ENCODE measurements around the gene ME1. TPM values are rescaled to one million over a fixed set of nuclear protein-coding genes. Genes with fewer than 3 reads are reported as not detected.
A peak's percentile ranks its signal among the peaks of the same experiment; 100 is the strongest.

Gene ME1
- total RNA-seq, 5 donors from 2014 or later (not counting 1 experiment from before 2014, with no cell fraction given), result 0.10 to 1.0 (median 0.88) TPM

- H3K4me1 Mint-ChIP-seq, result peaks cover 0 to 2% (median 0%) of the 10 kb centered on the region in 3 donors
- no peak overlapping the region for H3K27ac Mint-ChIP-seq
- DNase-seq (no peak), ATAC-seq (replicated peaks in 1 of 4) (no peak)
- H3K9me3 Mint-ChIP-seq, result no peaks in the 10 kb centered on the region
- no peak overlapping the region for H3K4me3 Mint-ChIP-seq
- H3K4me3 ChIP-seq (ENCODE audit: control insufficient read depth in 1 of 2, extremely low read depth in 1 of 2, low read length in 1 of 2), result no peak overlapping the region
- no peaks in the 10 kb centered on the region for H3K27me3 ChIP-seq (replicated peaks in 1 of 2; ENCODE audit: control insufficient read depth in 2 of 2, extremely low read depth in 1 of 2, insufficient read depth in 2 of 2, low read length in 1 of 2)
- 60% methylated on average over 4 of the region's 4 CpGs for WGBS (ENCODE audit: insufficient coverage)
- CTCF ChIA-PET, result no interaction called here
- POLR2A ChIA-PET, result no interaction called here
- H3K27me3 Mint-ChIP-seq, result peaks cover 7 to 10% of the 10 kb centered on the region in 2 donors
- no peaks in the 10 kb centered on the region for H3K36me3 ChIP-seq (ENCODE audit: control insufficient read depth in 2 of 2, extremely low read depth in 1 of 2, insufficient read depth in 1 of 2, low read length in 1 of 2)
- H3K4me1 ChIP-seq (ENCODE audit: control insufficient read depth in 1 of 2, extremely low read depth in 1 of 2, insufficient read depth in 2 of 2, low read length in 2 of 2), result no peaks in the 10 kb centered on the region
- H3K27ac ChIP-seq (ENCODE audit: low read length), result peak overlapping the region; percentile 14
- no peaks in the 10 kb centered on the region for H3K36me3 Mint-ChIP-seq
- H3K9me3 ChIP-seq, result no peaks in the 10 kb centered on the region
Observed at GRCh38 chr6:83310046-83310445, 120.8 kb downstream of the ME1 start.

GRCh38 chr6:83309344-83309743, 121.5 kb downstream of the ME1 start:
- Mint-ChIP-seq H3K4me1 (peaks cover 0 to 2% (median 0%) of the 10 kb centered on the region in 3 donors), H3K36me3 (no peaks in the 10 kb centered on the region), H3K9me3 (no peaks in the 10 kb centered on the region), H3K27me3 (peaks cover 5 to 10% of the 10 kb centered on the region in 2 donors), H3K27ac (peak overlapping the region in 1 of 2 donors; percentile 56), H3K4me3 (no peak overlapping the region)
- ChIA-PET POLR2A (no interaction called here), CTCF (no interaction called here)
- Histone ChIP-seq H3K27ac (ENCODE audit: low read length) (peak overlapping the region; percentile 20), H3K4me1 (ENCODE audit: control insufficient read depth in 1 of 2, extremely low read depth in 1 of 2, insufficient read depth in 2 of 2, low read length in 2 of 2) (no peaks in the 10 kb centered on the region), H3K9me3 (no peaks in the 10 kb centered on the region), H3K36me3 (ENCODE audit: control insufficient read depth in 2 of 2, extremely low read depth in 1 of 2, insufficient read depth in 1 of 2, low read length in 1 of 2) (no peaks in the 10 kb centered on the region), H3K27me3 (replicated peaks in 1 of 2; ENCODE audit: control insufficient read depth in 2 of 2, extremely low read depth in 1 of 2, insufficient read depth in 2 of 2, low read length in 1 of 2) (no peaks in the 10 kb centered on the region), H3K4me3 (ENCODE audit: control insufficient read depth in 1 of 2, extremely low read depth in 1 of 2, low read length in 1 of 2) (no peak overlapping the region)
- DNase-seq, result no peak
- 43% methylated on average over 1 of the region's 1 CpG for WGBS (ENCODE audit: insufficient coverage)
- ATAC-seq (replicated peaks in 1 of 4), result no peak

GRCh38 chr6:83308833-83309232, 122.0 kb downstream of the ME1 start:
- Histone ChIP-seq H3K27me3 (replicated peaks in 1 of 2; ENCODE audit: control insufficient read depth in 2 of 2, extremely low read depth in 1 of 2, insufficient read depth in 2 of 2, low read length in 1 of 2) (no peaks in the 10 kb centered on the region), H3K27ac (ENCODE audit: low read length) (peak overlapping the region; percentile 20), H3K4me3 (ENCODE audit: control insufficient read depth in 1 of 2, extremely low read depth in 1 of 2, low read length in 1 of 2) (no peak overlapping the region), H3K4me1 (ENCODE audit: control insufficient read depth in 1 of 2, extremely low read depth in 1 of 2, insufficient read depth in 2 of 2, low read length in 2 of 2) (no peaks in the 10 kb centered on the region), H3K36me3 (ENCODE audit: control insufficient read depth in 2 of 2, extremely low read depth in 1 of 2, insufficient read depth in 1 of 2, low read length in 1 of 2) (no peaks in the 10 kb centered on the region), H3K9me3 (no peaks in the 10 kb centered on the region)
- ChIA-PET CTCF (no interaction called here), POLR2A (interaction anchor here in 1 of 2 donors (1.3 kb wide), 1 partner anchor 40 kb away, joined by 6 read pairs; no protein-coding TSS in a partner anchor)
- peak overlapping the region in 1 of 2 donors; percentile 56 for H3K27ac Mint-ChIP-seq
- H3K36me3 Mint-ChIP-seq, result no peaks in the 10 kb centered on the region
- no peak overlapping the region for H3K4me3 Mint-ChIP-seq
- DNase-seq (peak in 4 of 35 experiments; percentile 0 to 13 (median 4)), ATAC-seq (replicated peaks in 1 of 4) (peak in 1 of 4 experiments; percentile 23)
- H3K9me3 Mint-ChIP-seq, result no peaks in the 10 kb centered on the region
- peaks cover 0 to 2% (median 0%) of the 10 kb centered on the region in 3 donors for H3K4me1 Mint-ChIP-seq
- peaks cover 5 to 10% of the 10 kb centered on the region in 2 donors for H3K27me3 Mint-ChIP-seq

DNA sequence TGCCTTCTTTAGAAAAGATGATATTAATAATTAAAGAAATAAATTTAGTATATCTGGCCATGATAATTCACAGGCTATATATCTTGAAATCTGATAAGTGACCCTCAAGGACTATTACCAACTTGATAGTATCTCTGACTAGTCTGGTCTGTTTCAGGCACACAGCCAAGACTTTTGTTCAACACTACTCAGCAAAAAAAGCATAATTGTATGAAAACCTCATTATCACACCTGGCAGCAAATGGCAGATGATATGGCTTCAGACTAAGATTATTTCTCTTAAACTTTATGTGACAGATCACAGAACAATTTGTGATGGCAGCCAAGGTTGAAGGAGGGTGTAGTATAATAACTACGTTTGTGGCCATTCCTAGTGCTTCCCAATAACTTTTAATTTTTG, 123.0 kb downstream of the ME1 start:
- H3K4me3 ChIP-seq (ENCODE audit: control insufficient read depth in 1 of 2, extremely low read depth in 1 of 2, low read length in 1 of 2), result no peak overlapping the region
- H3K4me1 ChIP-seq (ENCODE audit: control insufficient read depth in 1 of 2, extremely low read depth in 1 of 2, insufficient read depth in 2 of 2, low read length in 2 of 2), result no peaks in the 10 kb centered on the region
- CTCF ChIA-PET, result interaction anchor here in 1 of 2 donors (0.7 kb wide), 1 partner anchor 14 kb away, joined by 3 read pairs; no protein-coding TSS in a partner anchor
- H3K27me3 ChIP-seq (replicated peaks in 1 of 2; ENCODE audit: control insufficient read depth in 2 of 2, extremely low read depth in 1 of 2, insufficient read depth in 2 of 2, low read length in 1 of 2), result no peaks in the 10 kb centered on the region
- POLR2A ChIA-PET, result interaction anchor here in 1 of 2 donors (0.7 to 1.3 kb wide), 2 partner anchors 41 to 122 kb away, joined by 5 to 6 read pairs; no protein-coding TSS in a partner anchor
- H3K27ac ChIP-seq (ENCODE audit: low read length), result no peak overlapping the region
- no peak overlapping the region for H3K4me3 Mint-ChIP-seq
- DNase-seq (no peak), ATAC-seq (replicated peaks in 1 of 4) (no peak)
- WGBS (ENCODE audit: insufficient coverage), result no CpG with 5 or more reads among the region's 1 CpG
- no peaks in the 10 kb centered on the region for H3K36me3 ChIP-seq (ENCODE audit: control insufficient read depth in 2 of 2, extremely low read depth in 1 of 2, insufficient read depth in 1 of 2, low read length in 1 of 2)
- peaks cover 5 to 10% of the 10 kb centered on the region in 2 donors for H3K27me3 Mint-ChIP-seq
- no peaks in the 10 kb centered on the region for H3K36me3 Mint-ChIP-seq
- H3K4me1 Mint-ChIP-seq, result peaks cover 0 to 2% (median 0%) of the 10 kb centered on the region in 3 donors
- no peaks in the 10 kb centered on the region for H3K9me3 Mint-ChIP-seq
- H3K27ac Mint-ChIP-seq, result no peak overlapping the region
- H3K9me3 ChIP-seq, result no peaks in the 10 kb centered on the region

- Mint-ChIP-seq H3K4me1 (no peaks in the 10 kb centered on the region), H3K36me3 (no peaks in the 10 kb centered on the region), H3K9me3 (peaks cover 0 to 4% (median 0%) of the 10 kb centered on the region in 3 donors), H3K4me3 (no peak overlapping the region), H3K27me3 (peaks cover 0 to 12% of the 10 kb centered on the region in 2 donors), H3K27ac (no peak overlapping the region)
- WGBS (ENCODE audit: insufficient coverage), result 50% methylated on average over 1 of the region's 1 CpG
- ATAC-seq (replicated peaks in 1 of 4) (no peak), DNase-seq (no peak)
- Histone ChIP-seq H3K4me3 (ENCODE audit: control insufficient read depth in 1 of 2, extremely low read depth in 1 of 2, low read length in 1 of 2) (no peak overlapping the region), H3K36me3 (ENCODE audit: control insufficient read depth in 2 of 2, extremely low read depth in 1 of 2, insufficient read depth in 1 of 2, low read length in 1 of 2) (no peaks in the 10 kb centered on the region), H3K27me3 (replicated peaks in 1 of 2; ENCODE audit: control insufficient read depth in 2 of 2, extremely low read depth in 1 of 2, insufficient read depth in 2 of 2, low read length in 1 of 2) (no peaks in the 10 kb centered on the region), H3K27ac (ENCODE audit: low read length) (no peak overlapping the region), H3K9me3 (no peaks in the 10 kb centered on the region), H3K4me1 (ENCODE audit: control insufficient read depth in 1 of 2, extremely low read depth in 1 of 2, insufficient read depth in 2 of 2, low read length in 2 of 2) (no peaks in the 10 kb centered on the region)
- ChIA-PET CTCF (no interaction called here), POLR2A (no interaction called here)
Observed at GRCh38 chr6:83303426-83303825, 127.4 kb downstream of the ME1 start.

- Histone ChIP-seq H3K27me3 (replicated peaks in 1 of 2; ENCODE audit: control insufficient read depth in 2 of 2, extremely low read depth in 1 of 2, insufficient read depth in 2 of 2, low read length in 1 of 2) (peaks cover 0 to 11% of the 10 kb centered on the region in 2 experiments), H3K27ac (ENCODE audit: low read length) (no peak overlapping the region), H3K4me3 (ENCODE audit: control insufficient read depth in 1 of 2, extremely low read depth in 1 of 2, low read length in 1 of 2) (no peak overlapping the region), H3K9me3 (no peaks in the 10 kb centered on the region), H3K4me1 (ENCODE audit: control insufficient read depth in 1 of 2, extremely low read depth in 1 of 2, insufficient read depth in 2 of 2, low read length in 2 of 2) (no peaks in the 10 kb centered on the region), H3K36me3 (ENCODE audit: control insufficient read depth in 2 of 2, extremely low read depth in 1 of 2, insufficient read depth in 1 of 2, low read length in 1 of 2) (no peaks in the 10 kb centered on the region)
- H3K36me3 Mint-ChIP-seq, result no peaks in the 10 kb centered on the region
- no peak for ATAC-seq (replicated peaks in 1 of 4)
- ChIA-PET POLR2A (no interaction called here), CTCF (no interaction called here)
- no peak overlapping the region for H3K4me3 Mint-ChIP-seq
- peaks cover 2 to 6% (median 5%) of the 10 kb centered on the region in 3 donors for H3K9me3 Mint-ChIP-seq
- 68% methylated on average over 3 of the region's 6 CpGs for WGBS (ENCODE audit: insufficient coverage)
- no peak overlapping the region for H3K27ac Mint-ChIP-seq
- peaks cover 4 to 32% of the 10 kb centered on the region in 2 donors for H3K27me3 Mint-ChIP-seq
- H3K4me1 Mint-ChIP-seq, result no peaks in the 10 kb centered on the region
- no peak for DNase-seq
Observed at GRCh38 chr6:83294676-83295075, 136.2 kb downstream of the ME1 start.

All from T-cell (primary cell).